Muscle layer of colon (tissue), 2 donors: Measurements from ENCODE around the gene CAB39.
"Not testable (repeated sequence)": the region's sequence is repeated elsewhere in the genome, so short reads cannot be mapped to it uniquely, and the experiment has no call there.

Source experiments
- H3K27ac ChIP-seq: one replicate; pipeline ENCODE4 v1.7.0; 2013; ENCODE audit warnings: low read depth, mild to moderate bottlenecking, low read length, moderate library complexity
- H3K27me3 ChIP-seq, 2 donors: one replicate each; pipeline ENCODE4 v1.7.0; 2013; ENCODE audit warnings: low read length in 2 of 2, mild to moderate bottlenecking in 2 of 2; ENCODE audit not compliant: insufficient read depth in 2 of 2, control insufficient read depth in 1 of 2
- H3K36me3 ChIP-seq: one replicate; pipeline ENCODE4 v1.7.0; 2013; ENCODE audit warnings: mild to moderate bottlenecking, low read length; ENCODE audit not compliant: insufficient read depth
- H3K4me1 ChIP-seq: one replicate; pipeline ENCODE4 v1.7.0; 2013; ENCODE audit warnings: mild to moderate bottlenecking, low read length; ENCODE audit not compliant: insufficient read depth
- H3K4me3 ChIP-seq, 2 donors: one replicate each; pipeline ENCODE4 v1.7.0; 2013; ENCODE audit warnings: low read length in 2 of 2, low read depth in 1 of 2, mild to moderate bottlenecking in 1 of 2, moderate library complexity in 1 of 2
- H3K9ac ChIP-seq: one replicate; pipeline ENCODE4 v1.7.0; 2013; ENCODE audit warnings: low read length
- H3K9me3 ChIP-seq: one replicate; pipeline ENCODE4 v1.7.0; 2013; ENCODE audit warnings: mild to moderate bottlenecking, low read length
- donor health status: abdominal sarcoma.
- donor health status: Adenocarcinoma of cecum.

The CAB39 gene

DNA sequence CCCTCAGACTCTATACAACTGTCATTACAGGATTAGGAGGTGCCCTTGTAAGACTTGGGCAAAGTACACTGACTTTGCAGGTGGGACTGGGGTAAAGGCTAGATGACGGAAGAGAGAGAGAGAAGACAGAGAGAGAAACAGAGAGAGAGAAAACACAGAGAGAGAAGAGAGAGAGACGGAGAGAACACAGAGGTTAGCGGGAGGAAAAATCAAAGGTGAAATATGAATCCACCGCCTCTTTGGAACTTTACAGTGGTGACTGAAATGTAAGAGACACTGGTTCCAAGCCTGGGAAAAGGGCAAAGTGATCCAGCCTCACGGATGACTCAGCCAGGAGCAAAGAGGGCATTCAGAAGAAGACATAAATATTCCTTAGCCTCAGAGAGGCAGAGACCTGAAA is 25.1 kb upstream of the CAB39 start:
- Histone ChIP-seq H3K4me3 (no peak overlapping the region), H3K27ac (no peak overlapping the region), H3K4me1 (peaks cover 8% of the 10 kb centered on the region), H3K9me3 (no peaks in the 10 kb centered on the region), H3K9ac (no peak overlapping the region), H3K36me3 (no peaks in the 10 kb centered on the region), H3K27me3 (no peaks in the 10 kb centered on the region)

- H3K9ac ChIP-seq: no peak overlapping the region
Observed at GRCh38 chr2:230688490-230688889, 24.2 kb upstream of the CAB39 start.

DNA sequence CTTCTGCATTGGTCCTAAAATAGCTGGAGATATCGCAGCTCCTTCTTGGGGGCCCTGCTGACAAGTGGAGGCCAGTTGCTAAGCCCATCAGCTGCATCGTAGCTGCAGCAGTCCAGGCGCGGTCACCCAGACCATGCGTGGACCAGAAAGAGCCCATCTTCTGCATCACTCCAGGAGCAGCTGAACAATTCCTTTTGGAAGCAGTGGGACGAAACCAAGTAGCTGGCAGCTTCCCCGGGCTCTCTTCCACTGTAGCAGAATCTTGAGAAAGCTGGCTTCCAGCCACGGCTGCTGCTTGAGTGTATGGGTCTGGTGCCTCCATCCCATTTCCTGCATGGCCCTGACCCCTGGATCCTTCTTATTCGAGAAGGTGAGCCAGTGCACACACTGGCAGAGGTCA is 22.2 kb upstream of the CAB39 start:
- Histone ChIP-seq H3K9ac (no peak overlapping the region), H3K4me3 (no peak overlapping the region), H3K36me3 (no peaks in the 10 kb centered on the region), H3K27ac (no peak overlapping the region), H3K4me1 (peaks cover 8% of the 10 kb centered on the region), H3K9me3 (no peaks in the 10 kb centered on the region), H3K27me3 (no peaks in the 10 kb centered on the region)

More at GRCh38 chr2:230688490-230688889, 24.2 kb upstream of the CAB39 start:
- Histone ChIP-seq H3K36me3 (no peaks in the 10 kb centered on the region), H3K27ac (no peak overlapping the region), H3K27me3 (no peaks in the 10 kb centered on the region), H3K9me3 (no peaks in the 10 kb centered on the region), H3K4me3 (no peak overlapping the region), H3K4me1 (peaks cover 8% of the 10 kb centered on the region)

DNA sequence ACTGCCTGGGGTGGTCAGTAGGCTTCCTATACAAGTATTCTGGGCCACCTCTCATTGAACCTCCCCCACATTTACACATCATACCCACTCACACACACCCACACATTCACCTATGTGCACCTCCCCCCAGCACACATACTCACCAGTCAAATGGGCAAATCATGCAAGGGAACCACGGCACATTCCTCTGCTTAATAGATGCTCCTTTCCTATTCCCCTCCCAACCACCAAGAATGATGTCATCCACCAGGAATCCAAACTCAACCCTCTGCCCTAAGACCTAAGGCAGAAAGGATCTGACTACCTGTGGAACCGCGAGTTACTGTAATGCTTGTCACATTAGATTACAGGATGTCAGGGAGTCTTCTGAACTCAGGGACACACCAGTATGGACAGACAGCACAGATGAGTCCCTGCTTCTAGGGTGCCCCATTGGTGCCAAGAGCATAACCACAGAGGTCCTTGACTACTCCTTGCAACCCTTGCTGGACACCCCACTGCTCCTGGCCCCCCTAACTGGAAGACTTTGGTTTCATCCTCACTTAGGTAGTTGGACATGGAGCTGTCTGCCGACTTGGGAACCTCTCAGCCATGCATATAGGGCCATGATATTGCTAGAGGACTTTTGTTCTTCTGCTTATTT is 21.5 kb upstream of the CAB39 start:
- H3K36me3 ChIP-seq: no peaks in the 10 kb centered on the region
- no peaks in the 10 kb centered on the region for H3K9me3 ChIP-seq
- H3K27ac ChIP-seq: no peak overlapping the region
- no peak overlapping the region for H3K4me3 ChIP-seq
- peaks cover 8% of the 10 kb centered on the region for H3K4me1 ChIP-seq
- H3K27me3 ChIP-seq: no peaks in the 10 kb centered on the region
- H3K9ac ChIP-seq: no peak overlapping the region

- no peaks in the 10 kb centered on the region for H3K9me3 ChIP-seq
- H3K9ac ChIP-seq: no peak overlapping the region
- no peak overlapping the region for H3K27ac ChIP-seq
- H3K4me3 ChIP-seq: no peak overlapping the region
- H3K27me3 ChIP-seq: no peaks in the 10 kb centered on the region
- H3K4me1 ChIP-seq: peaks cover 8% of the 10 kb centered on the region
- no peaks in the 10 kb centered on the region for H3K36me3 ChIP-seq
Observed at GRCh38 chr2:230692760-230693159, 19.9 kb upstream of the CAB39 start.

GRCh38 chr2:230693411-230693810 is 19.2 kb upstream of the CAB39 start:
- Histone ChIP-seq H3K9me3 (no peaks in the 10 kb centered on the region), H3K27ac (no peak overlapping the region), H3K4me3 (no peak overlapping the region), H3K9ac (no peak overlapping the region), H3K36me3 (no peaks in the 10 kb centered on the region), H3K4me1 (peaks cover 8% of the 10 kb centered on the region), H3K27me3 (no peaks in the 10 kb centered on the region)

- Histone ChIP-seq H3K27ac (no peak overlapping the region), H3K9me3 (no peaks in the 10 kb centered on the region), H3K4me3 (no peak overlapping the region), H3K4me1 (peaks cover 8% of the 10 kb centered on the region), H3K9ac (no peak overlapping the region), H3K36me3 (no peaks in the 10 kb centered on the region), H3K27me3 (no peaks in the 10 kb centered on the region)
Observed at GRCh38 chr2:230694241-230694640, 18.4 kb upstream of the CAB39 start.

- H3K27ac ChIP-seq: no peak overlapping the region
Observed at GRCh38 chr2:230695551-230695950, 17.1 kb upstream of the CAB39 start.

DNA sequence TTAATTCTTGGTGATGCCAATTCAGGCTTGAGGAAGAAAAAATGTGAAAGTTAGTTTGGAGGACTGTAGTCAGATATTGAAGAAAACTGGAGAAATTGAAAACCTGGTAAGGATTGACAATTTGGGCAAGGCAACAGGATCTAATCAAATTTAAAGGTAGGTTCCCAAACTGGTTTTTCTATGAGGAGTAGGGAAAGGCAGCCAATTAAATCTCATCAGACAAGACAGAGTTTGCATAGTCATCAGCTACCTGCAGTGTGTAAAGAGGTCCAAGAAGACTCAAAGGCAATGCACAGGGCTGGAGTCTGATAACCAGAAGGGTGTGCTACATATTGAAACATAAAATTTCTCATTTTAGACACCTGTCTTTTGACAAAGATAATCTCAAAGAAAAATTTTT is 16.0 kb upstream of the CAB39 start:
- no peaks in the 10 kb centered on the region for H3K27me3 ChIP-seq
- H3K9ac ChIP-seq: no peak overlapping the region
- no peak overlapping the region for H3K27ac ChIP-seq
- no peaks in the 10 kb centered on the region for H3K36me3 ChIP-seq
- H3K4me3 ChIP-seq: no peak overlapping the region
- no peaks in the 10 kb centered on the region for H3K9me3 ChIP-seq
- no peaks in the 10 kb centered on the region for H3K4me1 ChIP-seq

More at GRCh38 chr2:230695551-230695950, 17.1 kb upstream of the CAB39 start:
- H3K4me3 ChIP-seq: no peak overlapping the region
- H3K9ac ChIP-seq: no peak overlapping the region
- no peaks in the 10 kb centered on the region for H3K9me3 ChIP-seq
- H3K4me1 ChIP-seq: peaks cover 3% of the 10 kb centered on the region
- H3K27me3 ChIP-seq: no peaks in the 10 kb centered on the region
- H3K36me3 ChIP-seq: no peaks in the 10 kb centered on the region

GRCh38 chr2:230697676-230698075 is 15.0 kb upstream of the CAB39 start:
- Histone ChIP-seq H3K9ac (no peak overlapping the region), H3K27me3 (no peaks in the 10 kb centered on the region), H3K36me3 (no peaks in the 10 kb centered on the region), H3K9me3 (no peaks in the 10 kb centered on the region), H3K4me1 (no peaks in the 10 kb centered on the region), H3K4me3 (no peak overlapping the region), H3K27ac (no peak overlapping the region)

- H3K36me3 ChIP-seq, H3K4me1 ChIP-seq, H3K27ac ChIP-seq: not testable (repeated sequence)
Observed at GRCh38 chr2:230698753-230699152, 13.9 kb upstream of the CAB39 start.

DNA sequence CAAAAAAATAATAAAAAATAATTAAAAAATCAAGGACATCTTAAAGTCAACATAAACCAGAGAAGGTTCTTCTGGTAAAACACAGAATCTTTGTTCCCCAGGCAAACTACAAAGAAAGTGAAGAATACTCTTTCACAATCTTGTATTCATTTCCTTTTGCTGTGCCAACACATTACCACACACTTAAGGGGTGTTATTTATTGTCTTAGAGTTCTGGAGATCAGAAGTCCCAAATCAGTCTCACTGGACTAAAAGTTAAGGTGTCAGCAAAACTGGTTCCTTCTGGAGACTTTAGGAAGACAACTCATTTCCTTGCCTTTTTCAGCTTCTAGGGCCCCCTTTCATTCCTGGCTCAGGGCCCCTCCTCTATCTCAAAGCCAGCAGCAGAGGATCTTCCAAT is 12.2 kb upstream of the CAB39 start:
- no peaks in the 10 kb centered on the region for H3K4me1 ChIP-seq
- H3K9ac ChIP-seq: no peak overlapping the region
- H3K27me3 ChIP-seq: no peaks in the 10 kb centered on the region
- H3K27ac ChIP-seq: no peak overlapping the region
- H3K36me3 ChIP-seq: no peaks in the 10 kb centered on the region
- no peak overlapping the region for H3K4me3 ChIP-seq
- no peaks in the 10 kb centered on the region for H3K9me3 ChIP-seq

More at GRCh38 chr2:230698753-230699152, 13.9 kb upstream of the CAB39 start:
- H3K4me3 ChIP-seq, H3K9ac ChIP-seq, H3K9me3 ChIP-seq, H3K27me3 ChIP-seq: not testable (repeated sequence)
